Hematopoietic multipotent progenitor cell treated with erythropoietin and hydrocortisone succinate and interleukin-3 and kit ligand, for 4 days (in vitro differentiated cells): Measurements from ENCODE around the gene COBL.
A peak's percentile ranks its signal among the peaks of the same experiment; 100 is the strongest.

Source experiments
- DNase-seq: peaks from one replicate; pipeline ENCODE4 v3.0.0-alpha.2; 2015

COBL gene

GRCh38 chr7:51325261-51325676 is 8.7 kb upstream of the COBL start:
- DNase-seq: no peak

DNA sequence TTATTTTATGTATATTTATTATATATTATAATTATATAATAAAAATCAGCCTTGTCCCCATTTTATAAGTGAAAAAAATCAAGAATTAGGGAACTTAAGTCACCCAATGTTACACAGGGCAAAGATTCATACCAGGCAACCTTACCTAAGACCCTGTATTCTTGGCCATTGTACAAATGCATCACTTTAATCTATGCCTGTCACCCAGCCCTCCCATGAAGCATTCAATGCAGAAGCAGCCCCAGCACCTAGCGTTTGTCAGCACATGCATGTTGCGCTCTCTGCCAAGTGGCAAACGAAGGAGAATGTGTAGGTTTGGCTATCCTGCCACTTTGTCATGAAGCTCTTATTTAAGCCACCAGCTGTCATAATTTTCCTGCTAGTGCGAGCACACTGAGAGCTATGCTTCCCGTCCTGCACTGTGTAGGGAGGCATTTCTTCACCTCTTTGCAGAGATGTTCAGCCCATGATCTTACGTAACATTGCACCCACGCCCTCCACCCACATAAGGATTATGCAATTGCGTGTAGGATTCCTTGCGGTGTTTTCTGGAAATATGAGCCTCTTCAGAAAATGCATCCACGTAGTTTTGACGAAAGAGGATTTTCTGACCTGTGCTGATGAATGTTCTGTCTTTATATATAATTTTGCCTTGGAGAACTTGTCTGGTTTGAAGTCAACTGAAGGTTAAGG is 7.7 kb upstream of the COBL start:
- no peak for DNase-seq

DNA sequence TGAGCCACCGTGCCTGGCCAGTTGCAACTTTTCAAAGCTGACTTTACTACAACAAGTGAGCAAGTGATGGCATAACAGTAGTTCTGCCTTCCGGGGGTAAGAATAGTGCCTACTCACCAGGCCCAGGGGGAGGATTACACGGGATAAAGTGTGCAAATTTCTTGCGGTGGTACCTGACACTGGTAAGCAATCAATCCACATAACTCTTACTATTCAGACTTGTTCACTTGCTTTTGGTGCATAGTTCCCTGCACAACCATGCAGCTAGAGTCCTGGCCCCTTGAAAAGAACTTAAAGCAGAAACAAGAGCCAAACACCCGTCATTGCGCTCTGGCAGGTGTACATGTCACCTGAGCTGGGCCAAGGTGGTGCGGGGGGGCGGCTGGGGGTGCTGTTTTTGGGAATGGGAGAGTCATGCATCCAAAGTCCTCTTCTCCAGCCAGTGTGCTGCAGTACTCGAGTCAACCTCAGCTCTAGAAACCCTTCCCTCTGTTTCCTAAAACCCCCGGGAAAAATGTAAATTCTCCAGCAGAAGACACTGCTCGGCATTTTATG is 5.4 kb upstream of the COBL start:
- no peak for DNase-seq

- DNase-seq: no peak
These were observed 2.4 kb upstream of the COBL start for GRCh38 chr7:51318886-51319579.

DNA sequence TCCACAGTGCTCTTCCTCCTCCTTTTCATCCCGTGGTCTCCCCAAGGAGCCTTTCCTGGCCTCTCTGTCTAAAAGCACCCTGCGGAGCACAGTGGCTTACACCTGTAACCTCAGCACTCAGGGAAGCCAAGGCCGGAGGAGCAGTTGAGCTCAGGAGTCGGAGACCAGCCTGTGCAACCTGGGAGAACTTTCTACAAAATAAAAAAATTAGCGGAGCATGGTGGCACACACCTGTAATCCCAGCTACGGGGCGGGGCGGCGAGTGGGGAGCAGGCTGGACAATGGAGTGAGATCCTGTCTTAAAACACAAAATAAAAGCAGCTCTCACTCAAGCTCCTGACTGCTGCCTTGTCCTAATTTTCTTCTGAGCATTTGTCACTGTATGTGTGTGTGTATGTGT is 1.4 kb upstream of the COBL start:
- no peak for DNase-seq

- no peak for DNase-seq
These were observed 937 bp upstream of the COBL start for GRCh38 chr7:51317582-51317910.

- DNase-seq: peak; percentile 27
These were observed 345 bp downstream of the COBL start for GRCh38 chr7:51316262-51316665.

GRCh38 chr7:51315393-51316261 is 982 bp downstream of the COBL start:
- DNase-seq: no peak

DNA sequence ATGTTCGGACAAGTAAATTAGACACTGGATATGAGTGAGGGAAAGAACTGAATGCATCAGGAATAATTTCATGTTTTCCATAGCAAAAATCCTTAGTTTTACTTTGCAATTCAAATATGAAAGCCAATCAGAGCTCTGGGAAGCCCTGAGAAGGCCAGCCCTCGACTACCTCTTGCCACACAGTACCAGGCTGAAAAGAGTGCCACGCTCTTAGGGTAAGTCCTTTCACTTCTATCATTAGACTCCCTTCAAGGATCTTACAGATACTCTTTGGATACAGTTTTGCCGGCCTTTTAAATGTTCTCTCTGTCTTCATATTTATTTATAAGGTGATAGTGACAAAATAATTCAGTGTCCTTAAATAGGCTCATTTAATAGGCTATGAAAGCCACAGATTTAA is 1.9 kb downstream of the COBL start:
- DNase-seq: no peak

DNA sequence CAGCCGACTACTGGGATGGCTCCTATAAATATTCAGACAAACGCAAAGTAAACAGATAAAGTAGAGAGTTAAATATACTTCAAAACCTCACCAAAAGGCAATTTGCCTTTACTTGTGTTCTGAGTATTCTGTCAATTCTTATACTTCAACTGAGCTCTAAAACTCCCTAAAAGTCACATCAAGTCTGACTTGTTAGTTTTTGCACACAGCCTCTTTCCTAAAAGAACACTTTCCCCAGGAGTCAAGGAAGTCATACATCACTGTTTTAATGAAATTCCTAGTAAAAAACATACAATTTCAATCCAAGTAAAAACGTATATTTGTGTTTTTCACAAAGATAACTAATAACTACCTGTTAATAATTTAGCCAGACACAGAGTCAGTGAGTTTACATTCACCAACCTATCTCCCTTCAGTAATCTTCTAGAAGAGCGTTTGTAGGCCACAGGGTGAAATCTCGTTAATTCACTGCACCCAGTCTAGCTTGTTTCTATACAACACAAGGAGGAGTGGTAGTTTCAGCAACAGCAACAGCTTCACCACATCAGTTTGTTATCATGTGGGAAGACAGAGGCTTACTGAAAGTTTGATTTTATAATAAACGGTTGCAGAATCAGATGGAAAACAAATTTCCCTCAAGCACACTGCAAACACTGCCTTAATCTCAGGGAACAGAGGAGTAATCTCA is 2.7 kb downstream of the COBL start:
- DNase-seq: no peak

DNA sequence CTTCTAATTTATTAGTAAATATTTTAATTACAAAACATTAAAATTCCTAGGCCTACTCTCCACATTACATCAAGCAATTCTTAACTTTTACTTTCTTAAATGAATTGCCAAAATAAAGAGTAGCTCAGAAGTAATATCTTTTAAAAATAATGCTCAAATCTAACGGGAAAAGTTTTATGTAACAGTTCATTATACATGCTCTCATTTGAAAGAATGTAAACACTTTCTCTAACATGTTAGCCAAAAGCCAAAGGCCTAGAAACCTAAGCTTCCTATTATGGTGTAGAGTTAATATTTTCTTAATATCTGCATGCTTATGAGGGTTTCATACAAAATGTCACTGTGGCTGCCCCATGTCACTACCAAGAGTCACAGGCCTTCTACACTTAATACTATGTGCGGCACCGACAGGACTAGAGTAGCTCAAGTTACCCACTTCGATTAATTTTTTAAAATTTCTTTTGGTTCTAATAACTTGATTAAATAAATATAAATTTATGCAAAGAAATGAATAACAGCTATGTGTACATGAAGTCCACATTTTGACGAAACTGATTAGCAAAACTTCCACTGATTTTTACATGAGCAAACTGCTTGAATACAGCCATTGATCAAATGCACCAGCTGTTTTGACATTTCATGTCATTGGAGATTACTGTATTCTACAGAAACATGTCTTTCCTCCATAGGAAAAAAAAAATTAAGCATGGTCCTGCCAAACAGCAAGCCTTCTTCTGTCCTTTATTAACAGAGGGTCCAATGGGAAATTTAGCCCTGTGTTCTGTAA is 3.5 kb downstream of the COBL start:
- DNase-seq: no peak

DNA sequence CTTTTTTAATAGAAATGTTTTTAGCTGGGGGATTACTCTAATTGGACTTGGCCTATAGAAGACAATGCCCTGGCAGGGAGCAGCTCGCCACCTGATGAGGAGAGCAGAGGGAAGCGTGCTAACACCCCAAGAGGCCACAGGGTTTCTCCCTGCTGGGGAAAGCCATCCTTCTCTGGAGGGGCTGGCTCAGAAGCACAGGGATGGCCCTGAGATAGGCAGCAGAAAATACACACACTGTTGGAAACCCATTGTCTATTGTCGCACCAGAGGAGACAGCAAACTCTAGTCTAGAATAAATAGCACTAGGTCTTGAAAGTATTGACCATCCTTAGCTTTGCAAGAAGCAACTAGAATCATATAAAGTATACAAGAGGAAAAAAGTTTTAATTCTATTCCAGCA is 5.4 kb downstream of the COBL start:
- DNase-seq: no peak

GRCh38 chr7:51310131-51310583 is 6.5 kb downstream of the COBL start:
- no peak for DNase-seq

DNA sequence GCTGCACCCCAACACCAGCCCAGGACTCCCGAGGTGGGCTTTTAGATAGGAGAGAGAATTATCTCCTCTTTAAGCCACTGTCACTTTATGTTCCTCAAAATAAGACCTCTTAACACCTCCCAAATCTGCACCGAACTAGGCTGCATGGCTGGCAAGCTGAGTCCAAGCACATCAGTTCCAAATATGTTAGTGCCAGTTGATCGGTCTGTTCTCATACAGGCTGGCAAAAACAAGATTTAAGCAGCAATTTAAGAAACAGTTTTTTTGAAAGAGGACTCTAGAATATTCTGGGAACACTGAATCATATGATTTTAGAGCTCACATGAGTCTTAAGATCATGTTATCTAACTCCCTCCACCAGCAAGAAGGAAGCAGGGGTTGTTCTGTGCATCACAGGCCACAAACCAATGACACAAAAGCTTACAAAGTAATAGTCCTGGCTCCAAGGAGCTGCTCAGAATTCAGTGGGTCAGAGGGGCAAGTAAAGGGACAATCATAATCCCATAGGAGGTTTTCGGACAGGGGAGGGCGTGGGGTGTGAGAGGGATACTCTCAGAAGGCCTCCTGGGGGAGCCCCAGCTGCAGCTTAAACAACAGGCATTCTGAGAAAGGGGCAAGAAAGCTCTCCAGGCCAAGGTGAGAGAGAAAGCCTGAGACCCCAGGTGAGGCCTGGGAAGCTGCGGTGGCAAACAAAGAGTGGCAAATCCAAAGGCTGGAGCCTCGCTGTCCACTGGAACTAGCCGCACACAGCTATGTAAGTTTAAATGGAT is 7.1 kb downstream of the COBL start:
- no peak for DNase-seq

GRCh38 chr7:51308696-51309095 is 7.9 kb downstream of the COBL start:
- DNase-seq: no peak

DNA sequence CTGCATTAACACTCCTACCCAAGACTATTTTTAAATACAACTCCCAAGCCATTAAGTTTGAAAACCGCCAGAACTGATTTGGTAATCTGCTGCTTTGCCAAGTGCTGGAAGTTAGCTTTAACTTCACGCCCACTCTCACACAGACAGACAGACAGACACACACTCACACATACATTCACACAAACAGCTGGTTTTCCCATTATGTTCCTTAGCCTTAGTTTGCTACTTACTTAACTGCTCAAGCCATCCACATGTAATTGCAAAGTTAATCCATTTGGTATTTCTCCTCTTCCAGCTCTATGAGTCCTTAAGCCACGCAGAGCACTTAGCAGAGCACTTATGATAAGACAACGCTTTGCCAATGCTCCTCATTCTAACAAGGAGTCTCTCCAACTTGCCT is 8.3 kb downstream of the COBL start:
- no peak for DNase-seq

GRCh38 chr7:51307651-51308210 is 8.9 kb downstream of the COBL start:
- DNase-seq: no peak

DNA sequence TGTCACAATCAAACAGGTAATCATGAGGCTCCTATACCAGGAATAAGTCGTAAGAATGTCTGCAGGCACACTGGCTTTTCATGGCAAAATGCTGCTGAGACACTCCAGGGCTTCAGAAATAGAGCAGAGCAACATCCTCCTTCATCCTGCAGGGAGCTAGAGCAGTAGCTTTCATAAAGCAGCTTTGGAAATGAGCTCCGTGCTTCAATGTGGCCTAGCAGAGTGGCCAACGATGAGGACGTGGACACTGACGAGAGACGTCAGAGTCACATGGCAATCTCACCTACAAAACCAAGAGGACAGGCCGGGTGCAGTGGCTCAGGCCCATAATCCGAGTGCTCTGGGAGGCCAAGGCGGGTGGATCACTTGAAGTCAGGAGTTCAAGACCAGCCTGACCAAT is 9.8 kb downstream of the COBL start:
- DNase-seq: no peak

DNA sequence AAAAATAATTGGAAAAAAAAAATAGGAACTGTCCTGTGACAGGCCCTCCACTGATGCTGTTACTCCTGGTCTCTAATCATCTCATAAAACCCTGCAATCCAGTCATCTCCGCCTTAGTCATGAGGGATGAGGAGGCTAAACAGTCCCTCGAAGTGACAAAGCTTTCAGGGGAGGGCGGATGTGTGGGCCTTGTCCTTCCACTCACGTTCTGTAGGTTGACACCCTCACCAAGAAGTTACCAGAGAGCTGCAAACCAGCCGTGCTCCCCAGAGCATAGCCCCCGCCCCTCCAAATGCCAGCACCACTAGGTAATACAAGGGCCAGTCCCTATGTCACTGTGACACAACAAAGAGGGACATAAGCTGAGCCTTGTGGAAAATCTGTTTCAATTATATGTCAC is 11.9 kb downstream of the COBL start:
- DNase-seq: no peak

GRCh38 chr7:51303142-51303525 is 13.5 kb downstream of the COBL start:
- DNase-seq: no peak

DNA sequence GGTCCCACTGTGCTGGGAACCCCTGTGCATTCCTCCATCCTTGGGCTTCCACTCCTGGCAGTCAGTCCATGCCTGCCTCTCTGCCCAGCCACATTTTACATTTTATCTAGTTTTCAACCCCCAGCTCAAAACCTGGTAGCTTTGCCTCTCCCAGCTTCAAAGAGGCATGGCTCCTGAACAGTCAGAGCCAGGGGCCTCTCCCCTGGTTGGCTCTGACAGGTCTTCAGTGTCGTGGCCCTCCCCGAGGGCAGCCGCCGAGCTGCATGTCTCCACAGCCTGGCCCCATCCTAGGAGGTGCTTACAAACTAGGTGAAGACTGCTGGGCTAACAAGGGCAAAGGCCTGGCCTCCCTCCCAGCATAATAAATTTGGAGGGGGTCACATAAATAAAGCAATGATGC is 14.8 kb downstream of the COBL start:
- no peak for DNase-seq
